Measurements from ENCODE around the gene ACHE.

Gene ACHE

DNA sequence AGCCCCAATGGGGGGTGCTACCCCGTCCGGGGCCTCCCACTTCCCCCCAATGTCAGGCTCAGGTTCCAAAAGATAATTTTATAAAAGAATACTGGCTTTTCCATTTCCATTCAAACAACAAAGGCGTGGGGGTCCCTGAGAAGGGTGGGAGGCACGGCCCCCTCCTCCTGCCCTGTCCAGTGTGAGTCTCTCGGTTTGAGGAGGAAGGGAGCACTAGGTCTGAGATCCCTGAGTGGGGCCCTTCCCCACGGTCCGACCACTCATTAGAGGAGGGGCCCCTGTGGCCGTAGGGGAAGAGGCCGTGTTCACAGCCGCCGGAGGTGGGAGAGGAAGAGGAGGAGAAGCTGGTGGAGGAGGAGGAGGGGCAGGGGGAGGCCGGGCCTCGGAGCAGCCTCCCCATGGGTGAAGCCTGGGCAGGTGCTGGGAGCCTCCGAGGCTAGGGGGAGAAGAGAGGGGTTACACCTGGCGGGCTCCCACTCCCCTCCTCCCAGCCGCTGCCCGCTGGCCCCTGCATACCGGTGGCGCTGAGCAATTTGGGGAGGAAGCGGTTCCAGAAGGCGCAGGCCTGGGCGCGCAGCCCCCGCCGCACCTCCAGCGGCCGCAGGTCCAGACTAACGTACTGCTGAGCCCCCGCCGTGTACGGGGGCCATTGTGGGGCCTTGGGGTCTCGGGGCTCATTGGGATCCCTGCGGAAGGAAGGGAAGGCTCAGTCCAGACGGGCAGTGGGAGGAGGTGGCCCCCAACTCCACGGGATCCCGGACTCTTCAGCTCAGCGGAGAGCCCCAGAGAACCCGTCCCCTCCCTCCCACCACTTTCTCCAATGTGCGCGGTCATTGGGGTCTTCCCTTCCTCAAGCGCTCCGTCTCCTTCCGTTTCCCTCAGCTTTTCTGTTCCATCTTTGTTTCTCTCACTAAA lies 4.8 kb downstream of the ACHE start:
- TF ChIP-seq EZH2phosphoT487 (IDR thresholded peaks at IDR 0.05; ENCODE audit: low read depth) (no peak), CTCF (IDR thresholded peaks at IDR 0.05; ENCODE audit: low read depth, low read length) (no peak)
- Histone ChIP-seq H2AFZ (ENCODE audit: low read depth, low read length) (0 out of 2 replicates have a peak overlapping the region, but pooled peaks have one; percentile 5), H3K4me1 (ENCODE audit: low read length) (peaks cover 36% of the 10 kb centered on the region)

DNA sequence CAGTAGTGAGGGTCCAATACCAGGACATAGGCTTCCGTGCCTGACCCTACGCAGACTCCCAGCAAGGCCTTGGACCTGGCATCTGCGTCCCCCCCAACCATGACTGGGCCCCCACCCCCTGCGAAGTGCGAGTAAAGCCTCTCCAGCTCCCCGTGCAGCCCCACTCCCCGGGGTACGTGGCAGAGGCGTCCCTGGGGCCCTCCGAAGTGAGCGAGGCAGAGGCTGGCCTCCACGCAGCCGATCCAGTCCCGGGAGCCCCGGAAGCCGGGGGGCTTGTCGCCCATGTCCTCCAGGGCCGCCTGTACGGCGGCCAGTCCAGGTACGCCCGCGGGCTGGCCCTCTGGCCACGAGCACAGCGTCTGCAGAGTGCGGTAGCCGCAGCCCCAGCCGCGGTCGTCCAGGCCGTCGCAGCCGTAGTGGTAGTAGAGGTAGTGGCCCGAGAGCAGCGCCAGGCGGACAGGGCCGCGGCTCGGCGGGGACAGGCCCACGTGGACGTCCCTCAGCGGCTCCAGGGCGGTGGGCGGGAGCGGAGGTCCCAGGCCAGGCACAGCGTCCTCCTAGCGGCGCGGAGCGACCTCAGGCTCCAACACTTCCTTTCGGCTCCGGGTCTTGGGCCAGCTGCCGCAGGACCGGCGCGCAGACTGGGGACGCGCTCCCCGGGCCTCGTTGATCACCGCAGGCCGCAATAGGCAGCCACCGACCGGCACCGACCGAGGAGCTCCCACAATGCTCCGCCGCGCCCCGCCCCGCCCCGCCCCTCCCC lies 6.5 kb downstream of the ACHE start, which contains the start of gene UFSP1:
UFSP1 (minus strand) TSS at position 728 of the 763 bp plus-strand sequence; CDS start at position 284, 444 bp downstream.
- TF ChIP-seq EZH2phosphoT487 (IDR thresholded peaks at IDR 0.05; ENCODE audit: low read depth) (no peak), CTCF (IDR thresholded peaks at IDR 0.05; ENCODE audit: low read depth, low read length) (no peak)
- H3K79me2 ChIP-seq (ENCODE audit: low read length) = peaks cover 18% of the 10 kb centered on the region
- peaks cover 31% of the 10 kb centered on the region for H3K4me1 ChIP-seq (ENCODE audit: low read length)
- H3K27me3 ChIP-seq (ENCODE audit: low read depth, low read length) = no peaks in the 10 kb centered on the region
- 0 out of 2 replicates have a peak within 1 kb of the TSS, but pooled peaks have one; percentile 5 for H2AFZ ChIP-seq (ENCODE audit: low read depth, low read length)
- H4K20me1 ChIP-seq (ENCODE audit: insufficient read depth, low read length) = 0 out of 2 replicates have a peak, but pooled peaks cover 2% of the 10 kb centered on the region
- H3K9ac ChIP-seq (ENCODE audit: low read length) = peak within 1 kb of the TSS; percentile 92
- peak within 1 kb of the TSS; percentile 98 for H3K4me2 ChIP-seq (ENCODE audit: low read length)
- peaks cover 47% of the 10 kb centered on the region for H3K36me3 ChIP-seq (replicated peaks; ENCODE audit: low read depth, low read length)
- no peaks in the 10 kb centered on the region for H3K9me3 ChIP-seq (ENCODE audit: insufficient read depth, low read length)
- H3K4me3 ChIP-seq (ENCODE audit: low read length) = peak within 1 kb of the TSS; percentile 90
- H3K27ac ChIP-seq (ENCODE audit: low read length) = peak within 1 kb of the TSS; percentile 87

More for the DNA sequence above, 4.8 kb downstream of the ACHE start:
- Histone ChIP-seq H3K9me3 (ENCODE audit: insufficient read depth, low read length) (no peaks in the 10 kb centered on the region), H3K27me3 (ENCODE audit: low read depth, low read length) (no peaks in the 10 kb centered on the region), H3K4me3 (ENCODE audit: low read length) (peak overlapping the region; percentile 86), H3K4me2 (ENCODE audit: low read length) (peak overlapping the region; percentile 98), H3K27ac (ENCODE audit: low read length) (no peak overlapping the region), H3K9ac (ENCODE audit: low read length) (peak overlapping the region; percentile 76), H3K36me3 (replicated peaks; ENCODE audit: low read depth, low read length) (peaks cover 31% of the 10 kb centered on the region), H4K20me1 (ENCODE audit: insufficient read depth, low read length) (no peaks in the 10 kb centered on the region), H3K79me2 (ENCODE audit: low read length) (peaks cover 18% of the 10 kb centered on the region)

- Histone ChIP-seq H3K4me1 (ENCODE audit: low read length) (peaks cover 31% of the 10 kb centered on the region), H3K4me3 (ENCODE audit: low read length) (peak overlapping the region; percentile 90), H3K27me3 (ENCODE audit: low read depth, low read length) (no peaks in the 10 kb centered on the region), H3K4me2 (ENCODE audit: low read length) (peak overlapping the region; percentile 96), H4K20me1 (ENCODE audit: insufficient read depth, low read length) (0 out of 2 replicates have a peak, but pooled peaks cover 2% of the 10 kb centered on the region), H3K9me3 (ENCODE audit: insufficient read depth, low read length) (no peaks in the 10 kb centered on the region), H3K27ac (ENCODE audit: low read length) (peak overlapping the region; percentile 87), H2AFZ (ENCODE audit: low read depth, low read length) (no peak overlapping the region), H3K79me2 (ENCODE audit: low read length) (peaks cover 22% of the 10 kb centered on the region), H3K36me3 (replicated peaks; ENCODE audit: low read depth, low read length) (peaks cover 54% of the 10 kb centered on the region), H3K9ac (ENCODE audit: low read length) (peak overlapping the region; percentile 92)
- no peak for TF ChIP-seq EZH2phosphoT487 (IDR thresholded peaks at IDR 0.05; ENCODE audit: low read depth)
- no peak for TF ChIP-seq CTCF (IDR thresholded peaks at IDR 0.05; ENCODE audit: low read depth, low read length)
Observed at GRCh38 chr7:100888291-100888987, 7.2 kb downstream of the ACHE start.

All from OCI-LY3 (cell line).